Suprapubic skin (tissue), 4 donors: Measurements from ENCODE around the gene LMBR1. TPM values are rescaled to one million over a fixed set of nuclear protein-coding genes. Genes with fewer than 3 reads are reported as not detected.

ENCODE experiments used
- DNase-seq, 2 donors: peaks; one replicate each; pipeline ENCODE4 v3.0.0-alpha.2; 2019; ENCODE audit warnings: low spot score in 2 of 2
- H3K27ac ChIP-seq: fragments of 200-600 bp; sonication (generic); one replicate; pipeline ENCODE4 v1.5.1; 2019
- H3K27me3 ChIP-seq: fragments of 200-600 bp; sonication (generic); one replicate; pipeline ENCODE4 v1.5.1; 2019
- H3K36me3 ChIP-seq: fragments of 200-600 bp; sonication (generic); one replicate; pipeline ENCODE4 v1.5.1; 2019
- H3K4me1 ChIP-seq: fragments of 200-600 bp; sonication (generic); one replicate; pipeline ENCODE4 v1.5.1; 2019
- H3K4me3 ChIP-seq: fragments of 200-600 bp; sonication (generic); one replicate; pipeline ENCODE4 v1.5.1; 2019; ENCODE audit warnings: mild to moderate bottlenecking
- H3K9me3 ChIP-seq: fragments of 200-600 bp; sonication (generic); one replicate; pipeline ENCODE4 v1.5.1; 2019
- CTCF ChIP-seq, 2 donors: fragments of 200-600 bp in 1 of 2; fragments of 450-650 bp in 1 of 2; sonication (generic) in 1 of 2; IDR thresholded peaks; one replicate each; pipeline ENCODE4 v1.5.1; 2016 to 2019; ENCODE audit warnings: antibody characterized with exemption in 2 of 2, mild to moderate bottlenecking in 1 of 2, moderate library complexity in 1 of 2
- EP300 ChIP-seq: sonication (generic); formaldehyde crosslinking; IDR thresholded peaks from one replicate; pipeline ENCODE4 v1.6.1; 2017; ENCODE audit warnings: antibody characterized with exemption
- POLR2A ChIP-seq, 2 donors: fragments of 450-650 bp; IDR thresholded peaks; one replicate each; pipeline ENCODE4 v1.6.1; 2017; ENCODE audit warnings: antibody characterized with exemption in 2 of 2, mild to moderate bottlenecking in 2 of 2, moderate library complexity in 2 of 2
- POLR2AphosphoS5 ChIP-seq, 3 donors: sonication (generic); formaldehyde crosslinking; IDR thresholded peaks; one replicate each; pipeline ENCODE4 v1.6.1; 2017; ENCODE audit warnings: antibody characterized with exemption in 3 of 3
- WGBS: methylation state at CpG from one replicate; pipeline ENCODE4 v1.1.5; 2018; 5-methylcytosine and 5-hydroxymethylcytosine counted together
- total RNA-seq, 4 donors: library from RNA; depleted of rRNA; stranded (reverse); fragments of >200 nt; gene quantifications; one replicate each; pipeline ENCODE4 v1.1.0, GENCODE V29; 2016

Gene LMBR1
- total RNA-seq, 4 donors from 2014 or later = 48.7 to 104 (median 59.1) TPM

- Histone ChIP-seq H3K4me1 (no peaks in the 10 kb centered on the region), H3K36me3 (no peaks in the 10 kb centered on the region), H3K4me3 (no peak overlapping the region), H3K27ac (no peak overlapping the region), H3K9me3 (no peaks in the 10 kb centered on the region), H3K27me3 (no peaks in the 10 kb centered on the region)
- no peak for DNase-seq
- WGBS = 66% methylated on average over 4 of the region's 4 CpGs
- TF ChIP-seq POLR2A (IDR thresholded peaks at IDR 0.05) = no peak
- no peak for TF ChIP-seq POLR2AphosphoS5 (IDR thresholded peaks at IDR 0.05)
- TF ChIP-seq CTCF (IDR thresholded peaks at IDR 0.05) = no peak
- TF ChIP-seq EP300 = no peak
These were observed 235.3 kb downstream of the LMBR1 start for GRCh38 chr7:156657681-156658080.

- Histone ChIP-seq H3K27ac (no peak overlapping the region), H3K9me3 (no peaks in the 10 kb centered on the region), H3K27me3 (peaks cover 2% of the 10 kb centered on the region), H3K4me1 (no peaks in the 10 kb centered on the region), H3K4me3 (no peak overlapping the region), H3K36me3 (no peaks in the 10 kb centered on the region)
- DNase-seq = no peak
- TF ChIP-seq EP300 = no peak
- no peak for TF ChIP-seq POLR2A (IDR thresholded peaks at IDR 0.05)
- no peak for TF ChIP-seq POLR2AphosphoS5 (IDR thresholded peaks at IDR 0.05)
- TF ChIP-seq CTCF (IDR thresholded peaks at IDR 0.05) = no peak
- 71% methylated on average over 7 of the region's 7 CpGs for WGBS
These were observed 236.4 kb downstream of the LMBR1 start for GRCh38 chr7:156656598-156656997.

GRCh38 chr7:156655983-156656382, 237.0 kb downstream of the LMBR1 start:
- TF ChIP-seq POLR2AphosphoS5 (IDR thresholded peaks at IDR 0.05) (no peak), CTCF (IDR thresholded peaks at IDR 0.05) (no peak), EP300 (no peak), POLR2A (IDR thresholded peaks at IDR 0.05) (no peak)
- H3K9me3 ChIP-seq = no peaks in the 10 kb centered on the region
- H3K27me3 ChIP-seq = peaks cover 2% of the 10 kb centered on the region
- DNase-seq = no peak
- H3K36me3 ChIP-seq = no peaks in the 10 kb centered on the region
- no peak overlapping the region for H3K27ac ChIP-seq
- WGBS = 56% methylated on average over 4 of the region's 4 CpGs
- no peaks in the 10 kb centered on the region for H3K4me1 ChIP-seq
- H3K4me3 ChIP-seq = no peak overlapping the region

GRCh38 chr7:156655251-156655650, 237.7 kb downstream of the LMBR1 start:
- Histone ChIP-seq H3K36me3 (no peaks in the 10 kb centered on the region), H3K27me3 (peaks cover 7% of the 10 kb centered on the region), H3K4me3 (no peak overlapping the region), H3K27ac (no peak overlapping the region), H3K4me1 (no peaks in the 10 kb centered on the region), H3K9me3 (no peaks in the 10 kb centered on the region)
- no peak for TF ChIP-seq POLR2AphosphoS5 (IDR thresholded peaks at IDR 0.05)
- TF ChIP-seq POLR2A (IDR thresholded peaks at IDR 0.05) = no peak
- TF ChIP-seq EP300 = no peak
- TF ChIP-seq CTCF (IDR thresholded peaks at IDR 0.05) = no peak
- no peak for DNase-seq
- WGBS = 70% methylated on average over 6 of the region's 6 CpGs

GRCh38 chr7:156654511-156655234, 238.3 kb downstream of the LMBR1 start:
- DNase-seq = no peak
- Histone ChIP-seq H3K27me3 (peaks cover 12% of the 10 kb centered on the region), H3K4me1 (no peaks in the 10 kb centered on the region), H3K27ac (no peak overlapping the region), H3K9me3 (no peaks in the 10 kb centered on the region), H3K36me3 (no peaks in the 10 kb centered on the region), H3K4me3 (no peak overlapping the region)
- WGBS = 82% methylated on average over 10 of the region's 10 CpGs
- no peak for TF ChIP-seq EP300
- TF ChIP-seq CTCF (IDR thresholded peaks at IDR 0.05) = no peak
- no peak for TF ChIP-seq POLR2AphosphoS5 (IDR thresholded peaks at IDR 0.05)
- no peak for TF ChIP-seq POLR2A (IDR thresholded peaks at IDR 0.05)
